GM19043 (cell line): Measurements from ENCODE around the gene SBDS.
"Not testable (repeated sequence)": the region's sequence is repeated elsewhere in the genome, so short reads cannot be mapped to it uniquely, and the experiment has no call there.

Source experiments
- ATAC-seq: cut with Tn5 transposase; IDR thresholded peaks from one replicate; pipeline ENCODE4 v1.9.1; 2021; ENCODE audit warnings: low read depth; ENCODE audit not compliant: unreplicated experiment

SBDS gene

GRCh38 chr7:66996444-66997191 lies 1.2 kb upstream of the SBDS start, which contains the start of gene TYW1:
TSS of gene TYW1 (plus strand) at chr7:66996833. CDS start at chr7:66996979, 146 bp downstream.
- peak; percentile 92 for ATAC-seq

DNA sequence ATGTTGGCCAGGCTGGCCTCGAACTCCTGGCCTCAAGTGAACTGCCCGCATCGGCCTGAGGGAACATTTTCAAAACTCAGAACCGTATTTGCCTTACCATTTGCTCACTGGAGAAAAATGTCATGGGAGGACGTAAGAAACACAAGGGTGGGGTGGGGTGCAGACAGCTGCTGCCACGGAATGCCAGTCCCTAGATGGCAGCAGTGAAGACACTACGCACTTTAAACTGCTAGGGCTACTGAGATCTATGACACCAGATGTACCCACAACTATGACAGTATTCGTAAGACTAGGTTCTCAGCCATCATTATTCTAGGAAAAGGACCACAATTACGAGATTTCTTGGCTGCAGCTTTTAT lies 716 bp downstream of the SBDS start:
- ATAC-seq, result peak; percentile 32

GRCh38 chr7:66994051-66994450 lies 1.3 kb downstream of the SBDS start:
- not testable (repeated sequence) for ATAC-seq

DNA sequence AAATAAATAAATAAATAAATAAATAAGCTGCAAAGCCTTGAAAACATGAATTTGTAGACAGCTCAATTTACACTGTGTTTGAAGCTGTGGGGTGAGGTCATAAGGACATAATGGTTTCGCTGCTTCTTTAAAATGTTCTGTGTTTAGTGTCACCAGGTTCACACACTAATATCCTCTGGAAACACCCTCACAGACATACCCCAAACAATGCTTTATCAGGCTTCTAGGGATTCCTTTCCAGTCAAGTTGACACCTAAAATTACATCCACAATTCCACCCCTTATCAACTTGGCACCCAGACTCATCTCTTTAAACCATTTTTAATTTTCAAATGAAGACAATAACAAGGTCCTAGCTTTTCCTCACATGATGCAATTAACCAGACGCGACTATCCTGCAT lies 5.8 kb downstream of the SBDS start:
- not testable (repeated sequence) for ATAC-seq

DNA sequence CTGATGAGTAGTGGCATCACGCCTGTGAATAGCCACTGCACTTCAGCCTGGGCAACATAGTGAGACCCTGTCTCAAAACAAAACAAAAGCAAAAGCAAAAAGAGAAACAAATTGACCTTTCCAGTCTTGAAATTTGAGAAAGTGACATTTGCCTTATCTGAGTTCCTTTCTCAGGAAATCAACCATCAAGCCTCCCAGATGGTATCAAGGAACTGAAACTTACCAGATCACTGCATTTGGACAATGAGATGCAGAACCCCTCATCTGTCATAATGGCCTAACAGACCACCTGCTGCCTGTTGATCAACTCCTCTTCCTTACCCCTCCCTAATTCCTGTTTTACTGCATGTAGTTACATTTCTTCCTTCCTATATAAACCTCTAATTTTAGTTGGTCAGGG lies 15.1 kb downstream of the SBDS start:
- not testable (repeated sequence) for ATAC-seq

DNA sequence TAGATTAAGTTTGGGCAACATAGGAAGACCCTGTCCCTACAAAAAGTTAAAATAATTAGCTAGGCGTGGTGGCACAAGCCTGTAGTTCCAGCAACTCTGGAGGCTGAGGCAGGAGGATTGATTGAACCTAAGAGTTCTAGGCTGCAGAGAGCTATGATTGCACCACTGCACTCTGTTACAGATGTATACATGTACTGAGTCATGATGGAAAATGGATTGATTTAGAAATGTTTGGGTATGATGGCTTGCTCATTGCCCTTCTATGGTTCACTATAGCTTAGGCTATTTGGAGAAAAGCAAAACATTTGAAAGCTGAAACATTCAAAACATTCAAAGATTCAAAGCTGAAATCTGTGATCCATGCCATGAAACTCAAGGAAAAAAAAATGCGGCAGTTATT lies 16.4 kb downstream of the SBDS start:
- ATAC-seq, result not testable (repeated sequence)

GRCh38 chr7:66978312-66978711 lies 17.1 kb downstream of the SBDS start:
- not testable (repeated sequence) for ATAC-seq

GRCh38 chr7:66974986-66975590 lies 20.3 kb downstream of the SBDS start:
- ATAC-seq, result no peak

DNA sequence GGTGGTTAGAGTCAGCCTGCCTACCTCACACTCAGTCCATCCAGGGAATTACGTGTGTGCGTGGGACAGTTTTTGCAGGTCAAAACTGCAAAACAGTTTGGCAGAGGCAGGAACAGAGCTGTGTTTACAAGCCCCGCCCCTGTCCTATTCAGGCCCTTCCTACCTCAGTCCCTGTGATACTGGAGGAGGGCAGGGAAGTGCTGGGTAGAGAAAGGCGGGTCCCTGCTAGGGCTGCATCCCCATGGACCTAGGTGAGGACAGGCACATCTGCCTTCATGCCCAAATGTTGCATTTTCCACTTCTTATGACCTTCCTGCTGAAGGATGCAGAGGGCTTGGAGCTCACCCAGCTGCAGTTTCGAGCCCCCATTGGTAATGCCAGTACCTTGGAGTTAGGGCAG lies 25.1 kb downstream of the SBDS start:
- no peak for ATAC-seq

- ATAC-seq, result not testable (repeated sequence)
Observed at GRCh38 chr7:66969001-66969400, 26.4 kb downstream of the SBDS start.

DNA sequence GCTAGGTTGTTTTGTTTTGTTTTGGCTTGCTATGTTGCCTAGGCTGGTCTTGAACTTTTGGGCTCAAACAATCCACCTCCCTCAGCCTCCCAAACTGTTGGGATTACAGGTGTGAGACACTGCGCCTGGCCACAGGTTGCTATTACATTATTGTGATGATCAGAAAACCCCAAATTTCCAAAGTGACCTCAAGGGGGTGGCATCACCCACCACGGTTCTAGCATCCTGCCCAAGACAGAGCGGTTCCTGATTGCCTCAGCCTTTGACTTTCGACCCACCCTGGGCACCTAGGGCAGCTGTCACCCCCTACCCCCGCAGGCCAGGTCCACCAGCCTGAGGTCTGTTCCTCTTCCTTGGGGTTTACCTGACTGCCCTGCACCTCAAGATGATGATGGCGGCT lies 28.4 kb downstream of the SBDS start:
- ATAC-seq, result no peak

DNA sequence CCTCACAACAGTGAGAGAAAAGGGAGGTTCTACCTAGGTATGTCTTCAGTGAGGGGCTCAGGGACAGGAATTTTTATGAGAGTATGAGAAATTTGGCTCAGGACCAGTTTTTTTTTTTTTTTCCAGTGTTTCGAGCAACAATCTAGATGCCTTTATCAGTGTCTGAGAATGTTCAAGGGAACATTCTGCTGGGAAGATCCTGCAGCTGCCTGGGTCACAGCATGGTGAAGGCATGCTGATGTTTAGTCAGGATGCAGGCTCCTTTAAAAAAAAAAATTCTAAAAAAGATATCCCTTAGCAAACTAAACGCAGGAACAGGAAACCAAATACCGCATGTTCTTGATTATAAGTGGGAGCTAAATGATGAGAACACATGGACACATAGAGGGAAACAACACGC lies 31.0 kb downstream of the SBDS start:
- ATAC-seq, result no peak

GRCh38 chr7:66961096-66961495 lies 34.3 kb downstream of the SBDS start:
- ATAC-seq, result no peak

- no peak for ATAC-seq
Observed at GRCh38 chr7:66960192-66960591, 35.2 kb downstream of the SBDS start.

DNA sequence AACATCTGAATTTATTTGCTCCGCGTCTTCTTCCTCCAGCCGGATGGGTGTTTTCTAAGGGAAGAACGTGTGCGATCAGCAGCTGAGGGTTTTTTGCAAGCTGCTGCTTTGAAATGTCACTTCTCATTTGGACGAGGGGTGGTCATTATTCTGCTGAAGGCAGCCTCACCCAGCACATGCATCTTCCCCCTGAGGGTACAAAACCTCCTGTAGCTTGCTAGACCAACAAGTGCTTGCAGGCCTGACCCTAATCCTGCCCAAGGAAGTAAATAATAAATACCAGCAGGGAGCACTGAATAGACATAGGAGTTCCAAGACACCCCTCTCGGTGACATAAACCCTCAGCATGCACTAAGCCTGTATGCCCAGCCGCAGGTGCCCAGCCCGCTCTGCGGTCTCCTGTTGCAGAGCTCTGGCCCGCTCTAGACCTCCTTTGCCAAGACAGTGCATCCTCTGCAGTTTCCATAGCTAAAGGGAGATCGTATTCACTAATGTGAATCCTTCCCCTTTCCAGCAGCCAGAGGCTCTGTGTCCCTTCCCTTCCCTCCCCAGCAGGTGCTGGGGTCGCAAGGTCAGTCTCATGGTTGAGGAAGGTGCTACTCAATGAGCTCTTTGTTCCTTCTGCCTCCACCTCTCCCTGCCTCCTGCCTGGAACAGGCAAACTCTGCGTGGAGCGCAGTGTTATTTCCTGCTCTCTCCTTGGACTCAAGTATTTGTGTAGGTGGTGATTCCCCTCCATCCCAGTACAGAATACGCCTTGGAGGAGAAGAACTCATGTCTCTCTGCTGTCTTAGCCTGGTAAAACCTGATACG lies 36.6 kb downstream of the SBDS start:
- no peak for ATAC-seq

DNA sequence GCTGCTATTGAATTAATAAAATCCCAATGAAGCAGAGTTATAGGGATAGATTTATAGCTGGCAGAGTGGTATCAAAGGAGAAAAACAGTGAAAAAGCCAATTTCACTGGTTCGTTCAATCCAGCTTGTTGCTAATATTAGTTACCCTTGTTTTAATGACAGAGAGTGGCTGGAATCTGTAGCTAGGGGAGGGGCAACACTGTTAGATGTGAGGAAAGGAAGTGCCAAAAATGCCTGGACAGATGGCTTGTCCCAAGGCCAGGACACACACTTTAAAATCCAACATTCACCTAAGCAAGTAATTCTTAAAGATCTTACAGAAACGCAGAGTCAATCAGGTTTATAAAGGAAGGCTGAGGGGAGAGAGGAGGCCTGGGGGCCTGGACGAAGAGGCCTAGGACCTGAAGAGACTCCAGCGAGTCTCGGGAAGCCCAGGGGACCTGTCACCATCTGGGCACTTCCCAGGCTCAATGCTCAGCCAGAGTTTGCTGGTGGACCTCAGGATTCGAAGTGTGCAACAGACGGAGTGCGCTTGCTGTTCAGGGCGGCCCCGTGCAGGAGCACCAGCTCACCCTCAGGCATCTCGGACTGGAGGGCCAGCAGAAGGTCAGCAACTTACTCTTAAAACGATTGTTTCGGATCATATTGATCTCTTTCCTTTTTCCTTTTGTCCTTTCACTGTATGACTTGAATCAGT lies 37.6 kb downstream of the SBDS start:
- ATAC-seq, result no peak

GRCh38 chr7:66953044-66953427 lies 42.4 kb downstream of the SBDS start:
- ATAC-seq, result no peak

GRCh38 chr7:66952343-66953043 lies 42.9 kb downstream of the SBDS start:
- no peak for ATAC-seq

- no peak for ATAC-seq
Observed at GRCh38 chr7:66950763-66951162, 44.6 kb downstream of the SBDS start.

- no peak for ATAC-seq
Observed at GRCh38 chr7:66950311-66950710, 45.1 kb downstream of the SBDS start.
